Gastrocnemius medialis (tissue), 4 donors: ENCODE results near the gene ZC3H12C. TPM values are rescaled to one million over a fixed set of nuclear protein-coding genes. Genes with fewer than 3 reads are reported as not detected.

Source experiments
- ATAC-seq, 2 donors: fragments of 150-250 bp; one replicate each; pipeline ENCODE4 v1.9.1; 2016
- DNase-seq, 2 donors: peaks; one replicate each; pipeline ENCODE4 v3.0.0-alpha.2; 2019
- H3K27ac ChIP-seq, 4 donors: fragments of 200-600 bp; sonication (generic); 1 replicate in 1 of 4; 2 replicates in 3 of 4; pipeline ENCODE4 v1.5.1; 2016 to 2018; ENCODE audit warnings: mild to moderate bottlenecking in 2 of 4, moderate library complexity in 1 of 4
- H3K27me3 ChIP-seq, 3 donors: fragments of 200-600 bp; sonication (generic) in 2 of 3; 1 replicate in 1 of 3; 2 replicates in 2 of 3; pipeline versions ENCODE4 v1.5.1 to v1.6.0; 2016 to 2019; ENCODE audit warnings: mild to moderate bottlenecking in 1 of 3, moderate library complexity in 1 of 3
- H3K36me3 ChIP-seq, 2 donors: fragments of 200-600 bp; sonication (generic) in 1 of 2; one replicate each; pipeline ENCODE4 v1.5.1; 2017 to 2018
- H3K4me1 ChIP-seq, 2 donors: fragments of 200-600 bp; sonication (generic) in 1 of 2; one replicate each; pipeline ENCODE4 v1.5.1; 2016 to 2017; ENCODE audit warnings: mild to moderate bottlenecking in 2 of 2
- H3K4me3 ChIP-seq, 4 donors: fragments of 200-600 bp; sonication (generic) in 3 of 4; 1 replicate in 1 of 4; 2 replicates in 3 of 4; pipeline ENCODE4 v1.5.1; 2016 to 2019; ENCODE audit warnings: mild to moderate bottlenecking in 2 of 4
- H3K9me3 ChIP-seq, 3 donors: fragments of 200-600 bp; sonication (generic) in 2 of 3; 1 replicate in 1 of 3; 2 replicates in 2 of 3; pipeline ENCODE4 v1.5.1; 2016 to 2019
- CTCF ChIP-seq, 5 experiments: fragments of 450-650 bp in 3 of 5; fragments of 200-600 bp in 2 of 5; sonication (generic) in 2 of 5; IDR thresholded peaks in 4 of 5; conservative IDR thresholded peaks in 1 of 5; 1 replicate in 4 of 5; 2 replicates in 1 of 5; pipeline ENCODE4 v1.5.1; 2016 to 2019; ENCODE audit warnings: antibody characterized with exemption in 5 of 5, mild to moderate bottlenecking in 3 of 5, moderate library complexity in 3 of 5
- POLR2A ChIP-seq, 2 donors: fragments of 450-650 bp; IDR thresholded peaks; one replicate each; pipeline ENCODE4 v1.6.1; 2017; ENCODE audit warnings: antibody characterized with exemption in 2 of 2, mild to moderate bottlenecking in 2 of 2, moderate library complexity in 2 of 2
- in situ Hi-C, 4 donors: fragments of 200-750 bp; cut with MboI; loops; one replicate each; pipeline versions ENCODE4 v1.15.0 to v1.8.0; 2017; ENCODE audit warnings: low sequenced_read_pairs in 4 of 4
- intact Hi-C: fragments of 100-400 bp; cut with DNase I; formaldehyde crosslinking; loops from one replicate; pipeline ENCODE4 v1.15.1; 2023; ENCODE audit warnings: low total_unique reads
- total RNA-seq, 4 donors: library from RNA; depleted of rRNA; stranded (reverse); fragments of >200 nt; gene quantifications; one replicate each; pipeline versions ENCODE4 v1.1.0 to v1.2.3, GENCODE V29; 2016

Gene ZC3H12C
- total RNA-seq, 4 donors from 2014 or later = 20.9 to 41.1 (median 30.9) TPM

GRCh38 chr11:110123003-110123402 is 29.8 kb downstream of the ZC3H12C start:
- no peaks in the 10 kb centered on the region for H3K9me3 ChIP-seq
- H3K27me3 ChIP-seq = no peaks in the 10 kb centered on the region
- TF ChIP-seq CTCF (IDR thresholded peaks at IDR 0.05 in 4 of 5, conservative IDR thresholded peaks at IDR 0.05 in 1 of 5) (no peak), POLR2A (IDR thresholded peaks at IDR 0.05) (no peak)
- ATAC-seq (no peak), DNase-seq (no peak)
- in situ Hi-C loops = no loop called here
- H3K27ac ChIP-seq = no peak overlapping the region
- no peak overlapping the region for H3K4me3 ChIP-seq
- no peaks in the 10 kb centered on the region for H3K36me3 ChIP-seq
- intact Hi-C loops = no loop called here
- H3K4me1 ChIP-seq = peaks cover 14 to 15% of the 10 kb centered on the region in 2 donors

- peaks cover 14 to 27% of the 10 kb centered on the region in 2 donors for H3K4me1 ChIP-seq
- H3K27me3 ChIP-seq = no peaks in the 10 kb centered on the region
- TF ChIP-seq CTCF (IDR thresholded peaks at IDR 0.05 in 4 of 5, conservative IDR thresholded peaks at IDR 0.05 in 1 of 5) (no peak), POLR2A (IDR thresholded peaks at IDR 0.05) (no peak)
- no peak for DNase-seq
- intact Hi-C loops (no loop called here), in situ Hi-C loops (no loop called here)
- no peak for ATAC-seq
- H3K4me3 ChIP-seq = no peak overlapping the region
- H3K36me3 ChIP-seq = no peaks in the 10 kb centered on the region
- no peak overlapping the region for H3K27ac ChIP-seq
- H3K9me3 ChIP-seq = no peaks in the 10 kb centered on the region
Observed at GRCh38 chr11:110124605-110125004, 31.4 kb downstream of the ZC3H12C start.

- ATAC-seq (no peak), DNase-seq (no peak)
- H3K36me3 ChIP-seq = no peaks in the 10 kb centered on the region
- peaks cover 16 to 35% of the 10 kb centered on the region in 2 donors for H3K4me1 ChIP-seq
- no peaks in the 10 kb centered on the region for H3K9me3 ChIP-seq
- TF ChIP-seq POLR2A (IDR thresholded peaks at IDR 0.05) = no peak
- no peak for TF ChIP-seq CTCF (IDR thresholded peaks at IDR 0.05 in 4 of 5, conservative IDR thresholded peaks at IDR 0.05 in 1 of 5)
- no peaks in the 10 kb centered on the region for H3K27me3 ChIP-seq
- no peak overlapping the region for H3K4me3 ChIP-seq
- no peak overlapping the region for H3K27ac ChIP-seq
- in situ Hi-C loops (no loop called here), intact Hi-C loops (no loop called here)
Observed at GRCh38 chr11:110125632-110126031, 32.4 kb downstream of the ZC3H12C start.

GRCh38 chr11:110126936-110127335 is 33.7 kb downstream of the ZC3H12C start:
- DNase-seq (no peak), ATAC-seq (no peak)
- Histone ChIP-seq H3K27me3 (no peaks in the 10 kb centered on the region), H3K4me1 (peaks cover 5 to 25% of the 10 kb centered on the region in 2 donors), H3K36me3 (no peaks in the 10 kb centered on the region), H3K4me3 (no peak overlapping the region), H3K27ac (no peak overlapping the region), H3K9me3 (no peaks in the 10 kb centered on the region)
- in situ Hi-C loops = no loop called here
- intact Hi-C loops = no loop called here
- TF ChIP-seq POLR2A (IDR thresholded peaks at IDR 0.05) = no peak

GRCh38 chr11:110128161-110128560 is 35.0 kb downstream of the ZC3H12C start:
- Histone ChIP-seq H3K4me3 (no peak overlapping the region), H3K36me3 (no peaks in the 10 kb centered on the region), H3K27me3 (no peaks in the 10 kb centered on the region), H3K27ac (no peak overlapping the region), H3K4me1 (peaks cover 3 to 27% of the 10 kb centered on the region in 2 donors), H3K9me3 (no peaks in the 10 kb centered on the region)
- in situ Hi-C loops = no loop called here
- DNase-seq (no peak), ATAC-seq (no peak)
- TF ChIP-seq CTCF (IDR thresholded peaks at IDR 0.05 in 4 of 5, conservative IDR thresholded peaks at IDR 0.05 in 1 of 5) (no peak), POLR2A (IDR thresholded peaks at IDR 0.05) (no peak)
- intact Hi-C loops = no loop called here
